GM20000 (cell line): ENCODE results near the gene B3GNT3.
"Not testable (repeated sequence)": the region's sequence is repeated elsewhere in the genome, so short reads cannot be mapped to it uniquely, and the experiment has no call there.

Experiments
- DNase-seq: peaks from one replicate; pipeline ENCODE4 v3.0.0; 2012; ENCODE audit warnings: low spot score
- CTCF ChIP-seq: IDR thresholded peaks from 2 replicates; pipeline ENCODE4 v1.5.1; 2012; ENCODE audit warnings: mild to moderate bottlenecking, control low read depth; ENCODE audit errors: extremely low read depth, missing control alignments

Gene B3GNT3

DNA sequence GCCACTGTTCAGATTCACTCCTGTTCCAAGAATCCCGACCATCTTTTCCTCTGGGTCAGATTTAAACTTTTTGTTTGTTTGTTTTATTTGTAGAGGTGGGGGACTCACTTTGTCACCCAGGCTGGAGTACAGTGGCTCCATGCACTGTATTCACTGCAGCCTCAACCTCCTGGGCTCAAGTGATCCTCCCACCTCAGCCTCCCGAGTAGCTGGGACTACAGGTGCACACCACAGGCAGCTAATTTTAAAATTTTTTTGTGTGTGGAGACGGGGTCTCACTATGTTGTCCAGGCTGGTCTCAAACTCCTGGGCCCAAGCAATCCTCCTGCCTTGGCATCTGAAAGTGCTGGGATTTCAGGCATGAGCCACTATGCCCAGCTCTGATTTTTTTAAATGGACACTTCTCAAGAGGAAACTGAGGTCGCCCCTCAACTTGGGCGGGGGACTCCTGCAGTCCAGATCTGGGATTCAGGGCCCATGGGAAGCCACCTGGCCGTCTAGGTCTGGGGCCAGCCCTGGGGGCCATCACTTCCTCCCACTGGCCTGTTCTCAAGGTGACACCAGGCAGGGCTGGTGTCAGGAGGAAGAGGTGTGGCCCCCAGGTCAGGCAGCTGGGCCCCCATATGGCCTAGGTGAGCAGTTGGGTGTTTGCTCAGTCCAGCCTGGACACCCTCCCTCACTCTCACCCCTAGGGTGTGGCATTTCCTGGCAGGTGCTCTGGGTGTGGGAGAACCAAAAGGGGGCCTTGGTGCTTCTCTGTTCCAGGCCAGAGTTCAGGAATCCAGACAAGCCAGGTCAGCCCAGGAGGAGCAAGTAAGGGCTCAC is 1.3 kb downstream of the B3GNT3 start:
- TF ChIP-seq CTCF, result no peak
- DNase-seq, result no peak

- DNase-seq, result no peak
- no peak for TF ChIP-seq CTCF
These were observed 2.0 kb downstream of the B3GNT3 start for GRCh38 chr19:17796838-17797423.

DNA sequence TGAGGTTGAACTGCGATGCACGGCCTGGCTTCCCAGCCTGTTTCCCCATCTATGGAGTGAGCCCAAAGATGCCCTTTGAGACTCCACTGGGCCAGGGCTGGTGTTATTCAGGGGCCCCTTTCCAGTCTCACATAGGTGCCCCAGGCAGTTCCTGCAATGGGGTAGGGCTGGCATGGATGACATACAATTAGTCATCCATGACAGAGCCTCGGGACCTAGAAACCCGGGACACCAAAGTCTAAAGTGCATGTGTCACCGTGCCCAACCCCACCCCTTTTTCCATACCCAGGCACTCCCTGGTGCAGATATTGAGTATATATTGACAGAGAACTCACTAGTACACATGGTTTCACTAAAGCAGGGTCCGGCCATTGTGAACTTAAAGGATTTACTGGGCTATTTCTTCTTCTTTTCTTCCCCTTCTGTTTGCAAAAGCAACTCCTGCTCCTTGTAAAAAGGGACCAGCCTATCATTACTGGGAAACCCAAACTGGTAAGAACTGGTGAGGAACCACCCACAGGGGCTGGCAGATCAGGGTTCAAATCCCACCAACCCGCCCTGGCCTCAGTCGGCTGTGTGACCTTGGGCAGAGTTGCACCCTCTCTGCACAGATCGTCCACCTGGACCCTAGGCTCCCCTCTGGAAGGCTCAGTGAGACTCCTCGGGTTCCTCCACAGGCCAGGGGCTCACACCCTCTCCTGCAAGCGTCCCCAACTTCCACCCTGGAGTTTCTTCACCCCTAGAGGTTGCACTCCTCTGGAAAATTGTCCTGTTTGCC is 2.7 kb downstream of the B3GNT3 start:
- DNase-seq, result no peak
- no peak for TF ChIP-seq CTCF

DNA sequence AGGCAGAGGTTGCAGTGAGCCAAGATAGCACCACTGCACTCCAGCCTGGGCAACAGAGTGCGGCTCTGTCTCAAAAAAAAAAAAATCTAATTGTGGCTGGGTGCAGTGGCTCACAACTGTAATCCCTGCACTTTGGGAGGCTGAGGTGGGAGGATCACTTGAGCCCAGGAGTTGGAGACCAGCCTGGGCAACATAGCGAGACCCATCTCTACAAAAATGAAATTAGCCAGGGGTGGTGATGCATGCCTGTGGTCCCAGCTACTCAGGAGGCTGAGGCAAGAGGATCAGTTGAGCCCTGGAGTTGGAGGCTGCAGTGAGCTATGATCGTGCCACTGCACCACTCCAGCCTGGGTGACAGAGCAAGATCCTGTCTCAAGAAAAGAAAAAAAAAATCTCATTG is 3.7 kb downstream of the B3GNT3 start:
- not testable (repeated sequence) for DNase-seq

DNA sequence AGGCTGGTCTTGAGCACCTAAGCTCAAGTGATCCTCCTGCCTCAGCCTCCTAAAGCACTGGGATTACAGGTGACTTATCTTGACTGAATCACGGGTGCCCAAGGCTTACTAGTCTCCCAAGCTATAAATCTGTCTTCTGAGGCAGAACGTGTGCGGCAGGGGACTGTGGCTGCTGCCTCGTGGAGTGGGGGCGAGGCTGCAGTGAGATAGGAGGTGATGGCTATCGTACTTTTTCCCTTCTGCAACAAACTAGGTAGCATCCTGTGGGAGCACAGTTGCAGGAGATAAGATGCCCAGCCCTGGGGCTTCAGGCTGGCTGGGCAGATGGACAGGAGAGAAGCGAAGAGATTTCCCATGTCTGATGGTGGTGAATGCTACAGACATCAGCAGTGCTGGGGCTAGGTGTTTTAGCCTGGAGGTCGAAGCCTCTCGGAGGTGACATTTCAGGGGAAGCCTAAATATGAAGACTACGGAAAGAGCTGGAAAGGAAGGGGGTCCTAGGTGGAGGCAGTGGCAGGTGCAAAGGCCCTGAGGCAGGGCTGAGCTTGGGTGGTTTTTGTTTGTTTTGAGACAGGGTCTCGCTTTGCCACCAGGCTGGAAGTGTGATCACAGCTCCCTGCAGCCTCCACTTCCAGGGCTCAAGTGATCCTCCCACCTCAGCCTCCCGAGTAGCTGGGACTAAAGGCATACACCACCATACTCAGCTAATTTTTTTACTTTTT is 7.4 kb downstream of the B3GNT3 start:
- TF ChIP-seq CTCF, result no peak
- DNase-seq, result no peak

DNA sequence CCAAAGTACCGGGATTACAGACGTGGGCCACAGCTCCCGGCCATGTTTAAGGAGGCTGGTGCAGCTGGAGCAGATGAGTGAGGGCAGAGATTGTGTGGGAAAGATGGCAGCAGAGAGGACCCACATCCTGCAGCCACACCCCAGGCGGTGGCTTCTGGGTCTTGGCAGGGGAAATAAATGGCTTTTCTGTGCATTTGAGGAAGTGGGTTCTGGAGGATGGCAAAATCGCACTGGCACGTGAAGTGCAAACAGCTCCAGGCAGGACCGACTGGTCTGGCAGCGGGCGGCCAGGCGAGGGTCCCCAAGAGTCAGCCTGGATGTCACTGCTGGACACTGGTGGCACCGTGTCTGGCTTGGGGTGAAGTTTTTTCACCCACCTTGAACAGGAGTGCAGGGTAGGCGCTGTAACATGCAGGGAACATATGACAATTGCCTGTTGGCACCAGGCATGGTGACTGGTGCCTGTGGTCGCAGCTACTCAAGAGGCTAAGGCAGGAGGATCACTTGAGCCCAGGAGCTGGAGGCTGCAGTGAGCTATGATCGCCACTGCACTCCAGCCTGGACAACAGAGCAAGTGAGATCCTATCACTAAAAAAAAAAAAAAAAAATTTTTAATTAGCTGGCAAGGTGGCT is 8.4 kb downstream of the B3GNT3 start:
- no peak for TF ChIP-seq CTCF
- no peak for DNase-seq

DNA sequence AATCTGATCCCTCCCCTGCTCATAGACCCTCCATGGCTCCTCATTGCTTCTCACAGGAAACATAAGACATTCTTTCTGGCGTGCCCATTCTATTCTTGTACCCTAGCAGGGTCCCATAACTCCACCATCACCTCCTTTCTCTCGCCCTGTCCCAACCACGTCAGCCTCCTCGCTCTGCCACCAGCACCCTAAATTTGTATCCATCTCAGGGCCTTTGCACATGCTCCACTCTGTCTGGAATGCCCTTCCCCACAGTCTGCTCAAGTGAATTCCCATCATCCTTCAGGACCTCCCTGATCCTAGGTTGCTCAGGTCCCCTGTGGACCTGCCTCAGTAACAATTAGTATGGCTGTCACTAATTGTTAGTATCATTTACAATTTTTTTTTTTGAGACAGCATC is 10.5 kb downstream of the B3GNT3 start:
- TF ChIP-seq CTCF, result no peak
- DNase-seq, result no peak
